Central memory CD4-positive, alpha-beta T cell (primary cell): ENCODE measurements around the gene RHBDL2.
"Not testable (repeated sequence)": the region's sequence is repeated elsewhere in the genome, so short reads cannot be mapped to it uniquely, and the experiment has no call there.

Experiments used
- DNase-seq: peaks from one replicate; pipeline ENCODE4 v3.0.0; 2022
- total RNA-seq, 3 experiments: gene quantifications; one replicate each; lab custom pipeline; 2026; lab: John Stamatoyannopoulos, UW

The RHBDL2 gene
- 0 reads per million in 3 experiments for total RNA-seq

- DNase-seq = no peak
Observed at GRCh38 chr1:38941527-38942019, at the start of gene RHBDL2. Gene RHBDL2, minus strand, starts transcription at chr1:38941830. Its CDS starts 22,618 bp downstream, at chr1:38919212.

DNA sequence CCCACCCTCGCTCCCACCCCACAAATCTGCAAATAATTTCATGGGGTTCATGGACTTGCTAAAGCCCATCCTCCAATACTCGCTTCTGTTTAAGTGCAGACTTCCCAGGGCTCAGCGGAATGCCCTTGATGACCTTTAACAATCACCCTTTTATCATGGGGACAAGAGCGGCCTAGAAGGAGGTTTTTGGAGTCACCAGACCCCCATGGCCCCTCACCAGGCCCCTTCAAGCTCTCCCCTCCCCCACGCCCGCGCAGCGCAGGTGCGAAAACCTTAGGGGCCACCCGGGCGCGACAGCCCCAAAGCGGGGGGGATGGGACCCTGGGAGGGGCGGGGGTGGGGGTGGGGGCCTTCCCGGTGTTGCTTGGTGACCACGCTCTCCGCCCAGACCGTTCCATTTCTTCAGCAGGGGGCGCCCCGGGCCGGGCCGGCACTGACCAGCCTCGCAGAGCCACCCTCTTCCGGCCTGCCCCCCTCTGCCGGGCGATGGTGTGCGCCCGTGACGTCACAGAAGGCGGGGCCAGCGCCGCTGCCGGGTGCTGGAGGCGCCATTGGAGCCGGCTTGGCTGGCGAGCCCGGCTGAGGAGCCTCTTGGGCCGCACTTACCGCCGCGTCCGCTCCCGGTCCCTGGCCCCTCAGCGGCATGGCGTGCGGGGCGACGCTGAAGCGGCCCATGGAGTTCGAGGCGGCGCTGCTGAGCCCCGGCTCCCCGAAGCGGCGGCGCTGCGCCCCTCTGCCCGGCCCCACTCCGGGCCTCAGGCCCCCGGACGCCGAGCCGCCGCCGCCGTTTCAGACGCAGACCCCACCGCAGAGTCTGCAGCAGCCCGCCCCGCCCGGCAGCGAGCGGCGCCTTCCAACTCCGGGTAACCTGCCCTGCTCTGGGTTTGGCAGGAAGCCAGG lies 49.4 kb upstream of the RHBDL2 start, which contains the start of gene AKIRIN1:
Gene AKIRIN1, plus strand, starts transcription at position 539 of the 900 bp plus-strand sequence. Its CDS starts 105 bp downstream, at position 644.
- peak; percentile 86 for DNase-seq

DNA sequence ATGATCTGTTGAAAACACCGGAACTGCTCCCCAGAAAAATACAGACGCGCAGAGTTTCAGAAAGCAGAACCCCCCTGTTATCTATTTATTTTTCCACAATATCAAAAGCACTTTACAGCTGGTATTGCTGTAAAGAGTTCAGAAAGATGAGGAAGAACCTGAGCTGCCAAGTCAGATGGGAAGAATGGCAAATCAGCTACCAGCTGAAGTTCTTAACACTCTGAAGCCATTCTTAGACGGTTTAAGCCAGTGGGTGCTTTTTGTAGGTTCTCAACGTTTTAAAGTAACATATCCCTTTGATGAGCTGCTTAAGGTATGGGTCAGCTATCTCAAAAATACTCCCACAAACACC lies 48.7 kb upstream of the RHBDL2 start:
- DNase-seq = peak; percentile 11

GRCh38 chr1:38989979-38990378 lies 48.3 kb upstream of the RHBDL2 start:
- DNase-seq = no peak

DNA sequence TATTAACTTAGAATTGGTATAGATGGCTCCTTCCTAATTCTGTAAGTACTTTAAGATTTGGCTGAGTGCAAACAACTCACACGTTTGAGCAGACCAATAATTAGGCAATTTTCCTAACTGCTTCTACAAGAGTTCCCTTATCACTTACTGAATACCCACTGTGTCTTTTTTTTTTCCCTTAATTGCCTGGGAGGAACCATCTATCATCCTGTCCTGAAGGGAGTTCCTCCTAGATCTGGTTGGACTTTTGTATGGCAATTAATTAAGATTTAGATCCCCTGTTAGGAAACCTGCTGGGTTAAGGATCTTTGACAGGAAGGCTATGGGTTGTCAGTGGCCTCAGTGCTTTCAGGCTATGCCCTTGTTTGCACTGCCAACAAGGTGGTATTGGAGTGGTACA lies 37.8 kb upstream of the RHBDL2 start:
- not testable (repeated sequence) for DNase-seq

DNA sequence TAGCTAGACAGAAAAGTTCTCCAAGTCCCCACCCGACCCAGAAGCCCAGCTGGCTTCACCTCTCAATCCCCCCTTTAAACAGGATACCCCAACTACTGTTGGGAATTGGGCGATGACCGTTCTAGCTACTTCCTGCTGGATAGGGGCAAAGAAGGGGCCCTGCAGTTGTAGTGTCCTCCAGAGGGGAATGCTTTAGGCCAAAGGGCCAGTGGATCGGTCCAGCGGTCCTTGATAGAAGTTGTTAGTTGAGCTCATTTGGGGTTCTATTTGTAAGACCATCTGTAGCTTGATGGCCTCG lies 36.6 kb upstream of the RHBDL2 start:
- DNase-seq = not testable (repeated sequence)

DNA sequence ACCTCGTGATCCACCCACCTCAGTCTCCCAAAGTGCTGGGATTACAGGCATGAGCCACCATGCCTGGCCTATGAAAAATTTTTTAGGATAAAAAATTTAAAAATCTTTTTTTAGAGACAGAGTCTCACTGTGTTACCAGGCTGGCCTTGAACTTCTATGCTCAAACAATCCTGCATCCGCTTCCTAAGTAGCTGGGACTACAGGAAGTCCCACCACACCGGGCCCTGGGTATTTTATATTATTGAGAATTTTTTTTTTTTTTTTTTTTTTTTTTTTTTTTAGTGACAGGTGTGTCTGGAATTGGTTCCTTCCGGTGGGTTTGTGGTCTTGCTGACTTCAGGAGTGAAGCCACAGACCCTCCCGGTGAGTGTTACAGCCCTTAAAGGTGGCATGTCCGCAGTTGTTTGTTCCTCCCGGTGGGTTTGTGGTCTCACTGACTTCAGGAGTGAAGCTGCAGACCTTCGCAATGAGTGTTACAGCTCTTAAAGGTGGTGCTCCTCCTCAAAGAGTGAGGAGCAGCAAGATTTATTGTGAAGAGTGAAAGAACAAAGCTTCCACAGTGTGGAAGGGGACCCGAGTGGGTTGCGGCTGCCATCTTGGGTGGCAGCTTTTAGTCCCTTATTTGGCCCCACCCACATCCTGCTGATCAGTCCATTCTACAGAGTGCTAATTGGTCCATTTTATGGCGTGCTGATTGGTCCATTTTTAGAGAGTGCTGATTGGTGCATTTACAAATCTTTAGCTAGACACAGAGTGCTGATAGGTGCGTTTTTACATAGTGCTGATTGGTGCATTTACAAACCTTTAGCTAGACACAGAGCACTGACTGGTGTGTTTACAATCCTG lies 36.0 kb upstream of the RHBDL2 start:
- DNase-seq = peak; percentile 91

DNA sequence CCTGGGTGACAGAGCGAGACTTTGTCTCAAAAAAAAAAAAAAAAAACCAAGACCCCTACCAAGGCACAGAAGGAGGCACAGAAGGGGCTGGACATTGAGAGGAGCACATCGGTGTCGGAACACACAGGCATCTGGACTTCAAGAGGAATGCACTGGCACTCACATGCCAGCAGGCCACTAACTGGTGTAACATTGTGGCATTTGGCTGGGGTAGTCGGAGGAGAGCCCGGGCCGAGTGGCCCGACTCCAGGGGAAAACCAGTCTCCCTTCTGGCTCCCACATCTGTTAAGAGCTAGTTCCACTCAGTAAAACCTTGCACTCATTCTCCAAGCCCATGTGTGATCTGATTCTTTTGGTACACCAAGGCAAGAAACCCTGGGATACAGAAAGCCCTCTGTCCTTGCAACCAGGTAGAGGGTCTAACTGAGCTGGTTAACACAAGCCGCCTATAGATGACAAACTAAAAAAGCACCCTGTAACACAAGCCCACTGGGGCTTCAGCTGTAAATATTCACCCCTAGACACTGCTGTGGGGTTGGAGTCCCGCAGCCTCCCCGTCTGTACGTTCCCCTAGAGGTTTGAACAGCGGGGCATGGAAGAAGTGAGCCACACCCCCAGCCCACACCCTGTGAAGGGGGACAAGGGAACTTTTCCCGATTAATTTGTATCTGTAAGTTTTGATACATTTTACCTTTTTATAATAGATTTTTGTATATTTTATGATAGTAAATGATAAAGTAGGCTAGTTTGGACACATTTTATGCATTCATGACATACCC lies 32.2 kb upstream of the RHBDL2 start:
- DNase-seq = no peak

DNA sequence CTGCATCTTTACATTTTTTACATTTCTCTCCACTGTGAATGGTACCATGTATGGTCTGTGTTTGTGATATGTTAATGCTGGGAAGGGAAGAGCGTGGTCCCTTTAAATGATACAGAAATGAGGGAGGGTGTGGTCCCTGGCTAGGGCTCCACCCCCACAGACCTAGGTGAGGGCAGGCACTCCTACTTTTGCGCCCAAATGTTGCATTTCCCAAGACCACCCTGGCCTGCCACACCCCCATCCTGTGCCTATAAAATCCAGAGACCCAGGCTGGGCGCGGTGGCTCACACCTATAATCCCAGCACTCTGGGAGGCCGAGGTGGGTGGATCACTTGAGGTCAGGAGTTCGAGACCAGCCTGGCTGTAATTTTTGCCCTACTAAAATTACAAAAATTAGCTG lies 31.5 kb upstream of the RHBDL2 start:
- DNase-seq = not testable (repeated sequence)

GRCh38 chr1:38964140-38964548 lies 22.5 kb upstream of the RHBDL2 start:
- DNase-seq = no peak

- DNase-seq = no peak
Observed at GRCh38 chr1:38962560-38962959, 20.9 kb upstream of the RHBDL2 start.

DNA sequence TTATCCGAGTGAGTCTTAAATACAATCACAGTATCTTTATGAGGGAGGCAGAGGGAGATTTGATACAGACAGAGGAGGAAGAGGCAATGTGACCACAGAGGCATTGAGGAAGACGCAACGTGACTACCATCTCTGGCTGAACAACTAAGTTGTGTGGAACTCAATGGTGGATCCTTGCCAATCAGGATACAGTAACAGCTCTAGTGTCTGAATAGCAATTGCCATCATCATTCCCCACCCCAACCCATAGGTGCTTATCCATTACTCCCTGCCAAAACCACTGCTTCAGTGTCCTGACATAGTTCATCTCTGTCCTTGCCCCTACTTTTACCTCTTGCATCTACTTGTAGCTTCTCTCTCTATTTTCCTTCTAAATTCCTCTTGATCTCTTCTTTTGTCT lies 20.5 kb upstream of the RHBDL2 start:
- no peak for DNase-seq

GRCh38 chr1:38958967-38959366 lies 17.3 kb upstream of the RHBDL2 start:
- DNase-seq = no peak

DNA sequence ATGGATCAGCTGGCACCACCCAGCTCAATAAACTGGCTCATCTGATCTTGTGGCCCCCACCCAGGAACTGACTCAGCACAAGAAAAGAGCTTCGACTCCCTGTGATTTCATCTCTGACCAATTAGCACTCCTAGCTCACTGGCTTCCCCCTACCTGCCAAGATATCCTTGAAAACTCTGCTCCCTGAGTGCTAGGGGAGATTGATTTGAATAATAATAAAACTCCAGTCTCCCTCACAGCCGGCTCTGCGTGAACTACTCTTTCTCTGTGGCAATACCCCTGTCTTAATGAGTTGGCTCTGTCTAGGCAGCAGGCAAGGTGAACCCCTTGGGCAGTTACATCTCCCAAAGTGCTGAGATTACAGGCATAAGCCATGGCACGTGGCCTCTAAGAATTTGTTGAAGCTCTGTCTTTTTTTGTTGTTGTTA lies 11.8 kb upstream of the RHBDL2 start:
- DNase-seq = no peak

- no peak for DNase-seq
Observed at GRCh38 chr1:38950553-38950952, 8.9 kb upstream of the RHBDL2 start.

DNA sequence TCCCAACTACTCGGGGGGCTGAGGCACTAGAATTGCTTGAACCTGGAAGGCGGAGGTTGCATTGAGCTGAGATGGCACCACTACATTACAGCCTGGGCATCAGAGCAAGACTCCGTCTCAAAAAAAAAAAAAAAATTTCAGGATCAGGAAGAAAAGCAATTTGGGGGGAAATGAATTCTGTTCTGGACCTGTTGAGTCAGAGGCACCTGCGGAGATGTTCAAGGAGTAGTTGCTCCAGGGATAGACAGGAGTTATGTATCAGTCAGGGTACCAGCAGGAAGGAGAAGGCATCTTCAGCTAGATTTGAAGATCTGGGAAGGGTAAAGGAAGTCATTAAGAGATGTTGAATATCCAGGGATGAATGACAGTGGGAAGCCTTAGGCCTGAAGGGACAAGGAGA lies 2.9 kb upstream of the RHBDL2 start:
- no peak for DNase-seq

DNA sequence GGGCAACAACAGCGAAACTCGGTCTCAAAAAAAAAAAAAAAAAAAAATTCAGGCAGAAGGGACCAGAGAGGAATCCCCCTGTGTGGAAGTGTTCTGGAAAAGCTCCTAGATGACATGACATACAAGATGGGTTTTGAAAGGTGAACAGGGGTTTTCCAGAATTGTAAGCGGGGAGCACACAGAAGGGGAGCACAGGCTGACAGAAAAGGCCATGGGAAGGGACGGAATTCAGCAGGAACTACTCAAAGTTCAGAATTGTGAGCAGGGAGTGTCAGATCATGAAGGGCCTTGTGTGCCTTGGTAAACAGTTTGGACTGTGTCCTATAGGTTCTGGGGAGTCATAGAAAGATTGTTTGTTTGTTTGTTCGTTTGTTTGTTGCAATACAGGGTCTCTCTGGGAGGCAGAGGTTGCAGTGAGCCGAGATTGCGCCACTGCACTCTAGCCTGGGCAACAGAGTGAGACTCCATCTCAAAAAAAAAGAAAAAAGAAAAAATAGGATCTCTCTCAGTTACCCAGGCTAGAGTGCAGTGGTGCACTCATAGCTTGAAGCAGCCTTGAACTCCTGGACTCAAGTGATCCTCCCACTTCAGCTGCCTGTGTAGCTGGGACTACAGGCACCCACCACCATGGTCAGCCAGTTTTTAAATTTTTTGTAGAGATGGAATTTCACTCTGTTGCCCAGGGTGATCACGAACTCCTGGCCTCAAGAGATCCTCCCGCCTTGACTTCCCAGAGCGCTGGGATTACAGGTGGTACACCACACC lies 1.2 kb upstream of the RHBDL2 start:
- no peak for DNase-seq

GRCh38 chr1:38941093-38941492 lies 537 bp downstream of the RHBDL2 start:
- DNase-seq = no peak

- DNase-seq = no peak
Observed at GRCh38 chr1:38940339-38941047, 1.1 kb downstream of the RHBDL2 start.

GRCh38 chr1:38938722-38939260 lies 2.8 kb downstream of the RHBDL2 start:
- no peak for DNase-seq

GRCh38 chr1:38932571-38932970 lies 9.1 kb downstream of the RHBDL2 start:
- DNase-seq = no peak
